ENCODE data around the gene DTL.

- no peak for TF ChIP-seq POLR2A (IDR thresholded peaks at IDR 0.05; ENCODE audit: low read depth, low read length)
- TF ChIP-seq POLR2AphosphoS5 (IDR thresholded peaks at IDR 0.05; ENCODE audit: low read depth, low read length): no peak
- TF ChIP-seq TAF1 (IDR thresholded peaks at IDR 0.05; ENCODE audit: low read depth, low read length): no peak
- TF ChIP-seq POU2F2 (IDR thresholded peaks at IDR 0.05; ENCODE audit: low read depth, low read length): no peak
These were observed 65.7 kb downstream of the DTL start for GRCh38 chr1:212101251-212101650.

Data from GM12891 (cell line).